Activated CD8-positive, alpha-beta T cell treated with anti-CD3 and anti-CD28 coated beads for 36 hours (primary cell): ENCODE results near the gene WDFY2. TPM values are rescaled to one million over a fixed set of nuclear protein-coding genes. Genes with fewer than 3 reads are reported as not detected.

ENCODE experiments used
- ATAC-seq: fragments of 200-7000 bp; cut with Tn5 transposase; one replicate; pipeline ENCODE4 v1.10.0; 2021; ENCODE audit warnings: mild to moderate bottlenecking, moderate library complexity
- CTCF ChIA-PET: fragments of 350-600 bp; sonication (Branson Sonifier 250); formaldehyde crosslinking; loops from one replicate; lab custom pipeline; 2021; ENCODE audit warnings: antibody characterized with exemption; lab: Charles Lee
- POLR2A ChIA-PET: fragments of 350-600 bp; sonication (Branson Sonifier 250); formaldehyde crosslinking; loops from one replicate; lab custom pipeline; 2021; ENCODE audit warnings: antibody characterized with exemption; lab: Charles Lee
- DNase-seq: peaks from one replicate; pipeline ENCODE4 v3.0.0-alpha.2; 2020
- H3K27ac Mint-ChIP-seq: one replicate; pipeline ENCODE4 v1.8.0; 2021; ENCODE audit warnings: mild to moderate bottlenecking, mixed read lengths
- H3K27me3 Mint-ChIP-seq: one replicate; pipeline ENCODE4 v1.8.0; 2021; ENCODE audit warnings: mixed read lengths
- H3K36me3 Mint-ChIP-seq: one replicate; pipeline ENCODE4 v1.8.0; 2021; ENCODE audit warnings: low read depth, mixed read lengths
- H3K4me1 Mint-ChIP-seq: one replicate; pipeline ENCODE4 v1.8.0; 2021; ENCODE audit warnings: low read depth, mixed read lengths
- H3K4me3 Mint-ChIP-seq: one replicate; pipeline ENCODE4 v1.8.0; 2021; ENCODE audit warnings: mild to moderate bottlenecking, moderate library complexity, mixed read lengths
- H3K9me3 Mint-ChIP-seq: one replicate; pipeline ENCODE4 v1.8.0; 2021; ENCODE audit warnings: mixed read lengths
- intact Hi-C: fragments of 100-400 bp; cut with micrococcal nuclease; formaldehyde crosslinking; loops from one replicate; pipeline ENCODE4 v1.10.0; 2022
- total RNA-seq, 2 experiments: library from RNA; stranded (reverse); gene quantifications; one replicate each; pipeline ENCODE4 v1.2.3, GENCODE V29; 2021
- TF ChIP-seq, protein P1 (sequence below): fragments of 200-600 bp; IDR thresholded peaks from one replicate; pipeline ENCODE4 v1.8.0; 2022; ENCODE audit warnings: antibody characterized with exemption, mild to moderate bottlenecking

The WDFY2 gene
- total RNA-seq, 2 experiments from 2014 or later, result 11.2 to 11.6 TPM

DNA sequence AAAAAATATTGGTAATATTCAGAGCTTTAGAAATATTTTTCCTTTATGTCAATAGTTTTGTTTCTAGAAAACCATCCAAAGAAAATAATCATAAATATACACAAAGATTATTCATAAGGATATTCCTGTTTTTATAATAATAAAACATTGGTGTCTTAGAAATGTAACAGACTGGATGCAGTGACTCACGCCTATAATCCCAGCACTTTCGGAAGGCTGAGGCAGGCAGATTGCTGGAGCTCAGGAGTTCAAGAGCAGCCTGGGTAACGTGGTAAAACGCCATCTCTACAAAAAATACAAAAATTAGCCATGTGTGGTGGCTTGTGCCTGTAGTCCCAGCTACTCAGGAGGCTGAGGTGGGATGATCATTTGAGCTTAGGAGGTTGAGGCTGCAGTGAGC is 112.9 kb downstream of the WDFY2 start:
- no peak for DNase-seq
- intact Hi-C loops, result no loop called here

DNA sequence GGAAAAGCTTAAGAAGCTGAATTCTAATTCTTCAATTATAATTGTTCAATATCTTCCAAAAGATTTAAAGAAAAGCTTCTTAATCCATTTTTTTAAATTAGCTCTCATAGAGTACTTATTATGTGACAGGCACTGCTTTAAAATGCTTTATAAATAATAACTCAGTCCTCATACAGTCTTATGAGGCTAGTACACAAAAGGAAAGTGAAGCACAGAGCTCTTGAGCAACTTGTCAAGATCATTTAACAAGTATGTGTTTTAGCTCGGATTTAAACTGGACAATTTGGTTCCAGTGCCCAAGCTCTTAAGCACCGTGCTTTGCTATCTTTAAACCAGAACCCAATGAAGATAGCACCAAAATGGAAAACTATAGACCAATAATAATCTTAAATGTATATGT is 113.6 kb downstream of the WDFY2 start:
- CTCF ChIA-PET, result interaction anchor here (0.9 to 1.5 kb wide), 3 partner anchors 17 to 45 kb away, joined by 3 to 6 read pairs (median 3); no protein-coding TSS in a partner anchor
- Mint-ChIP-seq H3K9me3 (peaks cover 1% of the 10 kb centered on the region), H3K27ac (no peak overlapping the region), H3K36me3 (peaks cover 11% of the 10 kb centered on the region), H3K27me3 (no peaks in the 10 kb centered on the region), H3K4me3 (no peak overlapping the region), H3K4me1 (no peaks in the 10 kb centered on the region)
- intact Hi-C loops, result no loop called here
- POLR2A ChIA-PET, result interaction anchor here (0.6 kb wide), 1 partner anchor 94 kb away, joined by 3 read pairs; no protein-coding TSS in a partner anchor
- ATAC-seq, result no peak
- DNase-seq, result no peak
- TF ChIP-seq, protein P1, sequence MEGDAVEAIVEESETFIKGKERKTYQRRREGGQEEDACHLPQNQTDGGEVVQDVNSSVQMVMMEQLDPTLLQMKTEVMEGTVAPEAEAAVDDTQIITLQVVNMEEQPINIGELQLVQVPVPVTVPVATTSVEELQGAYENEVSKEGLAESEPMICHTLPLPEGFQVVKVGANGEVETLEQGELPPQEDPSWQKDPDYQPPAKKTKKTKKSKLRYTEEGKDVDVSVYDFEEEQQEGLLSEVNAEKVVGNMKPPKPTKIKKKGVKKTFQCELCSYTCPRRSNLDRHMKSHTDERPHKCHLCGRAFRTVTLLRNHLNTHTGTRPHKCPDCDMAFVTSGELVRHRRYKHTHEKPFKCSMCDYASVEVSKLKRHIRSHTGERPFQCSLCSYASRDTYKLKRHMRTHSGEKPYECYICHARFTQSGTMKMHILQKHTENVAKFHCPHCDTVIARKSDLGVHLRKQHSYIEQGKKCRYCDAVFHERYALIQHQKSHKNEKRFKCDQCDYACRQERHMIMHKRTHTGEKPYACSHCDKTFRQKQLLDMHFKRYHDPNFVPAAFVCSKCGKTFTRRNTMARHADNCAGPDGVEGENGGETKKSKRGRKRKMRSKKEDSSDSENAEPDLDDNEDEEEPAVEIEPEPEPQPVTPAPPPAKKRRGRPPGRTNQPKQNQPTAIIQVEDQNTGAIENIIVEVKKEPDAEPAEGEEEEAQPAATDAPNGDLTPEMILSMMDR, result no peak

More for the DNA sequence above, 112.9 kb downstream of the WDFY2 start:
- ChIA-PET POLR2A (interaction anchor here (0.5 to 0.6 kb wide), 2 partner anchors 42 to 94 kb away, joined by 3 read pairs; no protein-coding TSS in a partner anchor), CTCF (interaction anchor here (0.9 to 1.5 kb wide), 2 partner anchors 16 to 46 kb away, joined by 3 to 6 read pairs; no protein-coding TSS in a partner anchor)
- no peak overlapping the region for H3K4me3 Mint-ChIP-seq
- H3K27me3 Mint-ChIP-seq, result no peaks in the 10 kb centered on the region
- H3K9me3 Mint-ChIP-seq, result peaks cover 1% of the 10 kb centered on the region
- ATAC-seq, result no peak
- peaks cover 10% of the 10 kb centered on the region for H3K36me3 Mint-ChIP-seq
- TF ChIP-seq, protein P1, result no peak
- no peaks in the 10 kb centered on the region for H3K4me1 Mint-ChIP-seq
- no peak overlapping the region for H3K27ac Mint-ChIP-seq

DNA sequence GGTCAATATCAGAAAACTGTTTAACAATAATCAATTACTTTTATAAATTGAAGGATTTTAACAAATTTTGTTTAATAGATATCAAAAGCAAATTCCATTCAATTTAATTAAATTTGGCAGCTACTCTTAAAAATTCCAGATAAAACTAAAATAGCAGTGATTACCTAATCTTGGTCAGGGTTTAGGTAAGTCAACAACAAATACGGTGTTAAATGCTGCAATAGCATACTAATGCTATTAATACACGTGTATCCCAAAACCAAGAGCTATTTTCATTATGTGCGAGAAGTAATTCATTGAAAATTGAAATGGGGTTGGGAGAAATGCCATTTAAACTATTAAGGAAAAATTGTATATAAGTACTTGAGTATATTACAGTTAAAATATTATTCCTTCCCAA is 114.1 kb downstream of the WDFY2 start:
- peaks cover 11% of the 10 kb centered on the region for H3K36me3 Mint-ChIP-seq
- POLR2A ChIA-PET, result interaction anchor here (0.6 kb wide), 1 partner anchor 11 kb away, joined by 3 read pairs; no protein-coding TSS in a partner anchor
- peaks cover 1% of the 10 kb centered on the region for H3K9me3 Mint-ChIP-seq
- intact Hi-C loops, result no loop called here
- H3K4me3 Mint-ChIP-seq, result no peak overlapping the region
- DNase-seq (no peak), ATAC-seq (no peak)
- no peaks in the 10 kb centered on the region for H3K4me1 Mint-ChIP-seq
- no peak overlapping the region for H3K27ac Mint-ChIP-seq
- TF ChIP-seq, protein P1, result no peak
- no peaks in the 10 kb centered on the region for H3K27me3 Mint-ChIP-seq
- CTCF ChIA-PET, result interaction anchor here (0.9 to 1.5 kb wide), 3 partner anchors 17 to 45 kb away, joined by 3 to 6 read pairs (median 3); no protein-coding TSS in a partner anchor

DNA sequence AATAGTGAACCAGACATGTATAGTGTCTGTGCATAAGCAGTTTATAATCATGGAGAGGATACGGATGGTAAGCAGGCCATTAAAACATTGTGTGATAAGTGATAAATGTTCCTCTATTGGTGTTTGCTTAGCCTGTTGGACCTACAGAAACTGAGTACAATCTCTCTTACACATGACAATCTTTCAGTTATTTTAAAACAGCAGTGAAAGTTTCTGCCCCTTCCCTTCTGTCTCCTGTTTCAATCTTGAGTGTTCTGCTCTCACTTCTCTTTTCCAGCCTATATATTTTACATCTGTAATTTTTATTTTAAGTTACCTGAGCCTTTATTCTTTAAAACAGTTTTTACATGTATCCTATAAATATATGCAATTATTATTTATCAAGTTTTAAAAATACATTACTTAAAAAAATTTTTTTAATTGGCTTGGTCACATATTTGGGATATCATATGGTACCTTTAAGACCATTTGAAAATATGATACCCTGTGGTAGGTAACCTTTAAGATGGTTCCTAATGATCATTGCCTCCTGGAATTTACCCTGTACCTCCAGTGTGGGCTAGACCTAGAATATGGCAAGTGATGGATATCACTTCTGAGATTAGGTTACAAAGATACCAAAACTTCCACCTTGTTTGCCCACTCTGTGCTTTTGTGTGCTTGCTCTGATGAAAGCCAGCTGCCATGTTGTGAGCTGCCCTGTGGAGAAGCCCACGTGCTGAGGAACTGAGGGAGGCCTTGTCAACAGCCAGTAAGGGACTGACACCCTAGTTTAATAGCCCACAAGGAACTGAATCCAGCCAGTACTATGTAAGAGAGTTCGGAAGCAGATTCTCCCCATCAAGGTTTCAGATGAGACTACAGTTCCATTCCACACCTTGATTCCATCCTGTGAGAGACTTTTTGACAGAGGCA is 120.4 kb downstream of the WDFY2 start:
- Mint-ChIP-seq H3K36me3 (peaks cover 15% of the 10 kb centered on the region), H3K27me3 (no peaks in the 10 kb centered on the region), H3K4me1 (no peaks in the 10 kb centered on the region), H3K27ac (no peak overlapping the region), H3K4me3 (no peak overlapping the region), H3K9me3 (peaks cover 1% of the 10 kb centered on the region)
- ATAC-seq (no peak), DNase-seq (no peak)
- TF ChIP-seq, protein P1, result no peak
- intact Hi-C loops, result no loop called here
- ChIA-PET CTCF (interaction anchor here (1.0 kb wide), 1 partner anchor 15 kb away, joined by 3 read pairs; no protein-coding TSS in a partner anchor), POLR2A (no interaction called here)

DNA sequence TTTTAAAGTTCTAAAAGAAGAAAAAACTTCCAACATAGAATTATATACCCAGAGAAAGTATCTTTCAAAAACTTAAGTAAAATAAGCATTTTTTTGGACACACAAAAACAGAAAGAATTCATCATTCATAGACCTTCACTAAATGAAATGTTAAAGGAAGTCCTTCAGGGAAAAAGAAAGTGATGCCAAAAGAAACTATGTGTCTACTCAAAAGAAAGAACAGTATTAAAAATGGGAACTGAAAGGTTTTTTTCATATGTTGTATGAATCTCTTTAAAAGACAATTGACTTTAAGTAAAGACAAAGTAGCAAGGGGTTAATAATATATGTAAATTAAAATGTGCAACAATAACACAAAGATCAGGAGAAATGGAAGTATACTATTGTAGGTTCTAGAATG is 123.2 kb downstream of the WDFY2 start:
- Mint-ChIP-seq H3K27me3 (no peaks in the 10 kb centered on the region), H3K36me3 (peaks cover 13% of the 10 kb centered on the region), H3K4me3 (no peak overlapping the region), H3K4me1 (no peaks in the 10 kb centered on the region), H3K9me3 (no peaks in the 10 kb centered on the region), H3K27ac (no peak overlapping the region)
- ATAC-seq (no peak), DNase-seq (no peak)
- TF ChIP-seq, protein P1, result no peak
- ChIA-PET CTCF (no interaction called here), POLR2A (no interaction called here)
- intact Hi-C loops, result no loop called here
